OCI-LY7 (cell line): ENCODE data around the gene FZD7.

ENCODE experiments used
- CTCF ChIP-seq: fragments of 200-600 bp; sonication (generic); conservative IDR thresholded peaks from 2 replicates; pipeline ENCODE4 v1.5.1; 2014; ENCODE audit warnings: mild to moderate bottlenecking, antibody characterized with exemption, low read length, moderate library complexity, mixed read lengths
- EZH2phosphoT487 ChIP-seq: fragments of 200-600 bp; sonication (generic); IDR thresholded peaks from 2 replicates; pipeline ENCODE4 v1.6.1; 2018; ENCODE audit warnings: low read depth, borderline replicate concordance, mild to moderate bottlenecking, mixed run types, antibody characterized with exemption, low read length, moderate library complexity, mixed read lengths

- no peak for TF ChIP-seq CTCF
- no peak for TF ChIP-seq EZH2phosphoT487
Measured at GRCh38 chr2:202084265-202084664, 50.6 kb downstream of the FZD7 start.
